Large intestine (tissue), 3 donors: Measurements from ENCODE around the gene RCN2. TPM values are rescaled to one million over a fixed set of nuclear protein-coding genes. Genes with fewer than 3 reads are reported as not detected.

Source experiments
- DNase-seq, 2 donors: peaks; one replicate each; pipeline versions ENCODE4 v3.0.0 to v3.0.0-alpha.2; 2013
- H3K27ac ChIP-seq: one replicate; pipeline ENCODE4 v1.5.1; 2013; ENCODE audit warnings: low read length
- H3K27me3 ChIP-seq: 2 replicates; pipeline ENCODE4 v1.6.1; 2013; ENCODE audit warnings: low read length; ENCODE audit not compliant: control insufficient read depth, insufficient read depth
- H3K36me3 ChIP-seq: 2 replicates; pipeline ENCODE4 v1.6.1; 2013; ENCODE audit warnings: low read length; ENCODE audit not compliant: control insufficient read depth, insufficient read depth
- H3K4me1 ChIP-seq: one replicate; pipeline ENCODE4 v1.6.1; 2013; ENCODE audit warnings: low read length; ENCODE audit not compliant: control insufficient read depth, insufficient read depth
- H3K4me3 ChIP-seq: one replicate; pipeline ENCODE4 v1.5.1; 2013; ENCODE audit warnings: low read length
- H3K9me3 ChIP-seq: one replicate; pipeline ENCODE4 v1.6.1; 2013; ENCODE audit warnings: mild to moderate bottlenecking, low read depth, low read length, moderate library complexity; ENCODE audit not compliant: control insufficient read depth
- WGBS: methylation state at CpG from one replicate; pipeline ENCODE4 v1.1.5; 2013; ENCODE audit warnings: low lambda C conversion rate; ENCODE audit not compliant: insufficient coverage; 5-methylcytosine and 5-hydroxymethylcytosine counted together
- polyA plus RNA-seq: library from polyadenylated mRNA; unstranded; fragments of 120-200 nt; gene quantifications from one replicate; pipeline ENCODE4 v1.2.1, GENCODE V29; 2013

Gene RCN2
- polyA plus RNA-seq, 1 donor = 80.1 TPM

DNA sequence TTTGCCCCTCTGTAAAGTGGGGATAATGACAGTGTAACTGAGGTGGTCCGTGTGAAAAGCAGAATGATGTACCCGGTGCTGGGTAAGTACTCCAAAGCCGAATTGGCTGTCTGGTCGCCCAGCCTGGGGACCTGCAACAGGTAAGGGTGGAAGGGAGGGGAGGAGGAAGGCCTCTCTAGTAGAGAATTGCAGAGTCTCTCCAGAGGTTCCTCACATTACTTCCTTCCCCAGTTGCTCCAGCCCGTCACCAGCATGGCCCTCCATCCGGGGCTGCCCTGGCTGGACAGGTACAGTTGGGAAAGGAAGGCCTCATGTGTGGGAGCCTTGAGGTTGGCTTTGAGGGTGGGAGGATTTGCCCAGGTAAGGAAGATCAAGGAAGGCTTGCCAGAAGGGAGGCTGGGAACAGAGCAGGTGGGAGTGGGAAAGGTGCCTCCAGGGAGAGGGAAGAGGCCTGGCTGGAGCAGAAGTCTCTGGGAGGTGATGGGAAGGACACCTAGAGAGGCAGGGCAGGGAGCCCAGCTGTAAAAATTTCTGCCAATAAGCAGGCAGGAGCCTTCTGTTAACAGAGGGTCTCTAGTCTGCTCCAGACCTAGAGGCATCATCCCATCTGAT, 61.7 kb downstream of the RCN2 start:
- H3K4me1 ChIP-seq = peaks cover 9% of the 10 kb centered on the region
- H3K27ac ChIP-seq = no peak overlapping the region
- WGBS = no CpG with 5 or more reads among the region's 6 CpGs
- no peak for DNase-seq
- H3K27me3 ChIP-seq = no peaks in the 10 kb centered on the region
- no peaks in the 10 kb centered on the region for H3K36me3 ChIP-seq
- no peak overlapping the region for H3K4me3 ChIP-seq
- no peaks in the 10 kb centered on the region for H3K9me3 ChIP-seq

DNA sequence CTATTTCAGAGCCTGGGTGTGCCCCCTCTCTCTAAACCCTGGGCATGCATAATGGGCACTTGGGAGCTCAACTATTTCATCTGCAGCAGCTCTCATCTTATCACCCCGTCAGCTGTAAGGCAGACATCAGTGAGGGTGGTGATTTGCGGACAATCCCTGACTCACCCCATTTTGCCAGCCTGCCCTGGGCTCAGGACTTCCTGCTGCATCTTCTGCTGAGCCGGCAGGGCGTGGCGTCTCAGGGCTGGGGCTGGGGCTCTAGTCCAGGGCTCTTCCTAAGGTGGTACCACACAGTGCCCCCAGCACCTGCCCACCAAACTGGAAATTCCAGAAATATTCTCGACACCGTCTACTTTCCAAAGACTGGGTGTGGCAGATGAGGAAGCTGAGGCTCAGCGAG, 62.5 kb downstream of the RCN2 start:
- Histone ChIP-seq H3K4me3 (no peak overlapping the region), H3K27ac (no peak overlapping the region), H3K9me3 (no peaks in the 10 kb centered on the region), H3K36me3 (no peaks in the 10 kb centered on the region), H3K27me3 (no peaks in the 10 kb centered on the region), H3K4me1 (peaks cover 4% of the 10 kb centered on the region)
- no CpG with 5 or more reads among the region's 8 CpGs for WGBS
- DNase-seq = peak in 1 of 2 donors; percentile 37

DNA sequence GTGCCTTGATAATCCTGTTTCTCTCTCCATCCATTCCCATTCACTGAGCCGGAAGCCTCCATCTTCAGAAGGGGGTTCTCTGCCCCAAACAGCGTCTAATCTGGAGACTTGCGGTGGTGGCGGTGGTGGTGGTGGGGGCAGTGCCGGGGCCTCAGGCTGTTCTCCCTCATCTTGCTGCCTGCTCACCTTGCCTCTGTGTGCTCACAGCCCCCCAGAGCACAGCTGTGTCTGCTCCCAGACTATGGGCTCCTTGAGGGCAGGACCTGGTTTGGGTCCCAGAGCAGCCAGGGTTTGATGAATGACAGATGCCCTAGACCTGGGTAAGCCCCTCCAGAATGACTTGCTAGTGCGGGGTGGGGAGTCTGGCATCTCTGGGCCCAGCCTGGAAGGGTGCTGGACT, 62.9 kb downstream of the RCN2 start:
- DNase-seq = no peak
- Histone ChIP-seq H3K9me3 (no peaks in the 10 kb centered on the region), H3K27me3 (no peaks in the 10 kb centered on the region), H3K36me3 (no peaks in the 10 kb centered on the region), H3K27ac (no peak overlapping the region), H3K4me1 (peaks cover 4% of the 10 kb centered on the region), H3K4me3 (no peak overlapping the region)
- WGBS = no CpG with 5 or more reads among the region's 6 CpGs

DNA sequence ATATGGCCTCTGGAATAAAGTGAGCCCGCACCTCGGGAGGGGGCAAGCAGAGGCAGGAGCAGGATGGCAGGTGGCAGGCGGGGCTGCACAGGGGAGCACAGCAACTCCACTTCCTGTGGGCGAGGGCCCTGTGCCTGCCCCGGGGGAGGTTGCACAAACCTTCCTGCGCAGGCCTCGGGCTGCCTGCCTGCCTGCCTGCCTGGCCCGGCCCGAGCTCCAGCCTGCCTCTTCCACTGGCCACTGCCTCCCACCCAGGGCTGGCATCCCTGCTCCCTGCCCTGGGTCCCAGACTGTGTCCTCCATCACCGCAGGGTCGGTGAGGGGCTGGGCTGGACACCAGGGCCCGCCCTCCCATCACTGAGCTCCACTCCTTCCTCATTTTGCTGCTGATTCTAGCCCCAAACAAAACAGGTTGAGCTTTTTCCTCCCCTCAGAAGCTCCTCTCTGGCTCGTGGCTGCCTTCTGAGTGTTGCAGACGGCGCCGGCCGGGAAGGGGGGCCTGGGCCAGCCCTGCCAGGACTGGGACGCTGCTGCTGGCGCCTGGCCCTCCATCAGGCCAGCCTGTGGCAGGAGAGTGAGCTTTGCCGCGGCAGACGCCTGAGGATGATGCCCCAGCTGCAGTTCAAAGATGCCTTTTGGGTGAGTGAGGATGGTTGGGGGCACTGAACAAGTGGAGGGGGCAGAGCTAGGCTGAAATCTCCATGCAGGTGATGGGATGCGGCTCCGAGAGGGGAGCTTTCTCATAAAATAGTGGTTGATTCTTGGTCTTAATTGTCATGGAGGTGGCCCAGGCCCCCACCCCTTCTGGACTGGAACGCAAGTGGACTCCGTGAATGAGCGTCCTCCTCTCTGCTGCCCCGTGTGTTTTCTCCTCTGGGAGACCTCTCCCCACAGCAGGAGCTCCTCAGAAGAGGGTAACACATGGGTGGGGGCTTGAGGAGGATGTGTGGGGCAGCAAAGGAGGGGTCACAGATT, 63.7 kb downstream of the RCN2 start, which contains the start of gene PSTPIP1:
Gene PSTPIP1 (plus strand): TSS at position 156 of the 975 bp plus-strand sequence. CDS start 448 bp downstream, at position 604.
- H3K36me3 ChIP-seq = no peaks in the 10 kb centered on the region
- peak in 1 of 2 donors; percentile 21 for DNase-seq
- peaks cover 4% of the 10 kb centered on the region for H3K4me1 ChIP-seq
- no peak within 1 kb of the TSS for H3K27ac ChIP-seq
- no peaks in the 10 kb centered on the region for H3K27me3 ChIP-seq
- H3K9me3 ChIP-seq = no peaks in the 10 kb centered on the region
- H3K4me3 ChIP-seq = no peak within 1 kb of the TSS
- WGBS = no CpG with 5 or more reads among the region's 28 CpGs

DNA sequence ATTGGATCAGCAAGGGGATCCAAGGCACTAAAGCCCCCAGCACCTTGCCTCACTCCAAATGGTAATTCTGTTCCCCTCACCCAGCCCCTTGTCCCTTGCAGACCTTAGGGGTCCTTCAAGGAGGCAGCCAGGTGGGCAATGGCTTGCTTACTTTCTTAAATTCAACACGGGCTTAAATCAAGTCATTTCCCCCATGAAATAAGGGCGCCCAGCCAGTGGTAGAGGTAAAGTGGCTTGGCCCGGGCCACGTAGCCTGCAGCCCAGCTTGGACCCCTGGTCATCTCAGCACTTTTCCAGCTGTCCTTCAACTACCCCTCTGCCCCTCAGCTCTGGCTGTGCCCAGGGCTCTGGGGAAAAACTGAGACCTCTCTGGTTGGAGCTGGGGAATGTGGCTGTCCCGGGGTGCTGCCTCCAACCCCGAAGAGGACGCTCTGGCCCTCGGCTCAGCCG, 64.6 kb downstream of the RCN2 start:
- no peak overlapping the region for H3K27ac ChIP-seq
- WGBS = no CpG with 5 or more reads among the region's 9 CpGs
- no peaks in the 10 kb centered on the region for H3K27me3 ChIP-seq
- no peaks in the 10 kb centered on the region for H3K9me3 ChIP-seq
- H3K4me1 ChIP-seq = peaks cover 4% of the 10 kb centered on the region
- DNase-seq = no peak
- H3K36me3 ChIP-seq = no peaks in the 10 kb centered on the region
- no peak overlapping the region for H3K4me3 ChIP-seq

DNA sequence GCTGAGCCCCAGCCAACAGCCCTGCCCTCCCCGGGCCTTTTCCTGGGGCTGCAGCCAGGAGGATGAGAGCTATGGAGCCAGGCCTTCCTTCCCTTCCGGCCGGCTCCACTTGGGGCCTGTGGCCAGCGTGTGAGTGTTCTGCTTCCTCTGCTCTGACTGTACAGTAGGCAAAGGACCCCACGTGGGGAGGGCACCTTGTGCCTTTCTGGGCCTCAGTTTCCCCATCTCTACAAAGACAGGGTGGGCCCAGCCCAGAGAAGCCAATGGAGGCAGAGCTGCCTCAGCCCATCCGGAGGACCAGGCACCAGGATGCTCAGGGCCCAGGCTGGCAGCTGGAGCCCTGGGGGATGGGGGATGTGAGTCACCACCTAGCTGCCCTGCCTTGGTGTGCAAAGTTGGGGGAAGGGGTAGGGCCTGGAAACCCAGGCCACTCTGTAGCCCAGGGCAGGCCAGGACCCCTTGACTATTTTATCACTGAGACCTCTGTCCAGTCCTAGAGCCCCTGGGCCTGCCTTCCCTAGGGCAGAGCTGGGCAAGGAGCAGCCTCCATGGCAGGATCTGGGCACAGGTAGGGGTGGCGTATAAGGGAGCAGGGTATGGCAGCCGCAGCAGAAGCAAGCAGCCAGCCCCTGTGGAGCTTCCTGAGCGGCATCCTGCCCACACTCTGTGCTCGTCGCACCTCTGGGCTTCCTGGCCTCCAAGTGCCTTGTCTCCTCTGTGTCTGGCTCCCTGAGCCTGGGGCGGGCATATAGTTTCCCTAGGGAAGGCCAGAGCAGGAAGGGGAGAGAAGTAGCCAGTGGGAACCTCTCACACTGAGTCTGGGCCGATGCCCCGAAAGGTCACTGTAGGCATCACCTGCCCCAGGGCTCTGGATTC, 65.2 kb downstream of the RCN2 start:
- DNase-seq = no peak
- Histone ChIP-seq H3K27ac (no peak overlapping the region), H3K27me3 (no peaks in the 10 kb centered on the region), H3K9me3 (no peaks in the 10 kb centered on the region), H3K4me1 (peaks cover 4% of the 10 kb centered on the region), H3K4me3 (no peak overlapping the region), H3K36me3 (no peaks in the 10 kb centered on the region)
- no CpG with 5 or more reads among the region's 14 CpGs for WGBS

DNA sequence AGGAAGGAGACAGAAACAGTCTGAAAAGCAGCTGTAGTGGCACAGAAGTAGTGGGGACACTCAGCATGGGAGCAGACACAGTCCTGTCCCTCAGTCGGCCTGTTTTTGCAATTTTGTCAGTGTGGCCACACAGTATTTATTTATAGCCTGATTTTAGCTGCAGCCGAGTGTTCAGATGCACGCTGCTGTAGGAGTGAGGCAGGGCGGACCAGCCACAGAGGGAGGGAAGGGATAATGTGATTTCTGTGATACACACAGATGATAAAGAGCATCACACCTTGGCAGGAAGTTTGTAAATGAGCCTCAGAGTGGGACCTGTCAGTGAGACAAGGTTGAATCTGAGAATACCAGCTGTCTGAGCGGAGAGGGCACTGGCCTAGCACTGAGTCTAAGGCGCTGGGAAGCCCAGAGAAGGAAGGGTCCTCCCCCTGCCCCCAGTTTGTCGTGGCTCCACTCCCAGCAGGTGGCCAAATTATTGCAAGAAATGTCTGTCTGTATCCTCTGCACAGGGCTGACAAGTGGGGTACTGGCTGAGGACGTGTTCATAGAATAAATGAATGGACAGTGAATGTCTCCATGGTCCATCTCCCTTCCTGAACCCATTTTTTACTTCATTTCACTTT, 67.2 kb downstream of the RCN2 start:
- no peak overlapping the region for H3K27ac ChIP-seq
- no peak for DNase-seq
- WGBS = 59% methylated on average over 2 of the region's 8 CpGs
- no peak overlapping the region for H3K4me3 ChIP-seq
- no peaks in the 10 kb centered on the region for H3K9me3 ChIP-seq
- peaks cover under 1% of the 10 kb centered on the region for H3K4me1 ChIP-seq
- no peaks in the 10 kb centered on the region for H3K27me3 ChIP-seq
- H3K36me3 ChIP-seq = no peaks in the 10 kb centered on the region

DNA sequence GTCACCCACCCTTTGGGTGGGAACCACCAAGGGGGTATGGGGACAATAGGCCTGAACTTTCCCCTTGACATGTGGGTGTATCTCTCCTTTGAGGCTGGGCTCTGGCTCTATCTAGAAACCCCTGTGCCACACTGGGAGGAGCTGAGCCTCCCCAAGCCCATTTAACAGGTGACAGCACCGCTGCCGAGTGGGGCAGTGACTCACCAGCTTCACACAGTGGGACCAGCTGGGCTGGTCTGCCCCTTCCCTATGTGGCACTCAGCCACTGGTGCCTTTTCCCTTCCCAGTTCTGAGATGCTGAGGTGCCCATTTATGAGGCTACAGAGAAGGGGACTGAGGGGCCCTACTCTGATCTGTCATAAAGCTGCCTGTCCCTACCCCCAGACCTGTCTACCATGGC, 68.4 kb downstream of the RCN2 start:
- H3K36me3 ChIP-seq = no peaks in the 10 kb centered on the region
- DNase-seq = no peak
- WGBS = no CpG with 5 or more reads among the region's 2 CpGs
- H3K9me3 ChIP-seq = no peaks in the 10 kb centered on the region
- no peak overlapping the region for H3K4me3 ChIP-seq
- no peaks in the 10 kb centered on the region for H3K27me3 ChIP-seq
- no peak overlapping the region for H3K27ac ChIP-seq
- no peaks in the 10 kb centered on the region for H3K4me1 ChIP-seq

DNA sequence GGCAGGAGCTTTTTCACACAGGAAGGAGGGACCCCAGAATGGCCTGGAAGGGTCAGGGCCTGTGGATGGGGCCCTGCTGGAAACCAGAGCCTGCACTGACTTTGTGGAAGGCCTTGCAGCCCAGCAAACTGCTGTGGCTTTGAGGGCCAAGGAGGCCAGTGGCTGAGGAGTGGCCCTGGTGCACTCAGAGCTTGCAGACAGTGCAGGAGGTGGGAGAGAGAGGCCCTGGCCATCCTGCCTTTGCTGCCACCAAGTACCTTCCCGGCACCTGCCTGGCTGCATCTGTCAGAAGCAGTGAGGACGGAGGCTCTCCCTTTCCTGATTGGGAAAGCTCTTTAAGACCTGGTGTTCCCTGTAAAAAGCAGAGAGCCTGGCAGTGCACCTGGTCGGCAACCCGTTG, 69.8 kb downstream of the RCN2 start:
- Histone ChIP-seq H3K4me3 (no peak overlapping the region), H3K36me3 (no peaks in the 10 kb centered on the region), H3K9me3 (no peaks in the 10 kb centered on the region), H3K27ac (no peak overlapping the region), H3K4me1 (no peaks in the 10 kb centered on the region), H3K27me3 (no peaks in the 10 kb centered on the region)
- WGBS = 73% methylated on average over 2 of the region's 4 CpGs
- DNase-seq = no peak
